Stimulated activated CD4-positive, alpha-beta T cell treated with anti-CD3 and anti-CD28 coated beads, Interleukin-15, amount 100 ng/mL, for 1 hour (primary cell): ENCODE measurements around the gene ATP2A3.
"Not testable (repeated sequence)": the region's sequence is repeated elsewhere in the genome, so short reads cannot be mapped to it uniquely, and the experiment has no call there.

Experiments used
- DNase-seq, 2 donors: peaks; one replicate each; pipeline ENCODE4 v3.0.0-alpha.2; 2020; ENCODE audit warnings: low read depth in 1 of 2, low spot score in 1 of 2

Gene ATP2A3

DNA sequence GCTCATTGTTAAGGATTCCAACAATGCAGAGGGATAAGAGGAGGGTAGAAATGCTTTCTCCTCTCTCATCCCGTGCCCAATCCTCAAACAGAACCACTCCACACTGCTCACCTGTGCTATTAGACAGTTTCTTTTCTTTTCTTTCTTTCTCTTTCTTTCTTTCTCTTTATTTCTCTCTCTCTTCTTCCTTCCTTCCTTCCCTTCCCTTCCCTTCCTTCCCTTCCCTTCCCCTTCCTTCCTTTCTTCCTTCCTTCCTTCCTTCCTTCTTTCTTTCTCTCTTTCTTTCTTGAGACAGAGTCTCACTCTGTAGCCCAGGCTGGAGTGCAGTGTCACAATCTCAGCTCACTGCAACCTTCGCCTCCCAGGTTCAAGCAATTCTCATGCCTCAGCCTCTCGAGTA lies 27.5 kb upstream of the ATP2A3 start:
- DNase-seq, result not testable (repeated sequence)

DNA sequence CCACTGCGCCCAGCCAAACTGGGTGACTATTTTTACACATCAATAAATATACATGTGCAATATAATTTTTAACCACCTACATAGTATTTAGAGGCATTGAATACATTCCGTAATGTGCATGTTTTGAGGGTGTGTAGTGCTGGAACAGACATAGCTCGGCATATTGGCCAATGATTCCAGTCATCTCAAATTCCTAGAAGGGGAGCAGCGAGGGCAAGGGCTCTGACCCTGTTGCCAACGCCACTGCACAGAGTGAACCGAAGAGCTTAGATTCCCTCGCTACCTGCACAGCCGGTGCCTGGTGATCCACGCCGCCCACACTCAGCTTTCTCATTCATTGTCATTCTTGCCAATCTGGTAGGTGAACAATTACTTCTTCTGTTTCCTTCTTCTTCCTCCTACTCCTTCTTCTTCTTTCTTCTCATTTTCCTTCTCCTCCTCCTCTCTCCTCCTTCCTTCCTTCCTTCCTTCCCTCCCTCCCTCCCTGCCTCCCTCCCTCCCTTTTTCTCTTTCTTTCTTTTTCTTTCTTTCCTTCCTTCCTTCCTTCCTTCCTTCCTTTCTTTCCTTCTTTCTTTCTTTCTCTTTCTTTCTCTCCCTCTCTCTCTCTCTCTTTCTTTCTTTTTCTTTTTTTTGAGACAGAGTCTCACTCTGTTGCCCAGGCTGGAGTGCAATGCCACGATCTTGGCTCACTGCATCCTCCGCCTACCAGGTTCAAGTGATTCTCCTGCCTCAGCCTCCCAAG lies 26.3 kb upstream of the ATP2A3 start:
- DNase-seq, result no peak

DNA sequence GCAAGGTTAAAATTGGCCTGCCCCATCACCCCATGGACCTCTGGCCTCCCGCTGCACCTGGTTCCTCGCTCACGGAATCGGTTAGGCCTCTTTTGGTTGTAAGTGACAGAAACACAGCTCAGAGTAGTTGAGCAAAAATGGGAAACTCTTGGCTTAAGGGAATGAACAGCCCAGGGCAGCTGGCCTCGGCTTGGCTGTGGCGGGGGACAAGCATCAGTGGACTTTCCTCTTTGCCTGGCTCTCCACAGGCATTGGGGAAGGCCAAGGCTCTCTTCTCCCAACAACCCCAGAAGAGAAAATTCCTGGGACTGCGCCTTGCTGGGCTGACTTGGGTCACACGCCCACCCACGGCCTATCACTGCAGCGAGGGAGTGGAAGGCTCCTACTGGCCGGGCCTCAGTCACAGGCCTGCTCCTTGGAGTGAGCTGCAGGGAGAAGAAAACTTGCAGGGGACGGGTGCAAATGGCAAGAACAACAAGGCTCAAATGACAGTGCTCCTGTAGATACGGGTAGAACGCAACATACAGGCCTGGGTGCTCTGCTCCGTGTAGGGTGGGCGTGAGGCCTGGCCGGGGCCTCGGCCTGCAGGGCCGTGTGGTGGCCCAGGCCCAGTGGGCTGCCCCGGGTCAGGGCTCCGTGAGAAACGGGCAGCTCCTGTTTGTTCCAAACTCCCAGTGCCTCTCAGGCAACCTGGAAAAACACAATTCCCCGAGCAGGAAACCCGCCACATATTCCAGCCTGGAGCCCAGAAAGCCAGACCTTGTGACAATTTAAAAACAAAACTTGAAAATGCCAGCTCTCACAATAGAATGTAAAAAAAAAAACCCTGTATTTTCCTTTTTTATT lies 25.0 kb upstream of the ATP2A3 start:
- no peak for DNase-seq

DNA sequence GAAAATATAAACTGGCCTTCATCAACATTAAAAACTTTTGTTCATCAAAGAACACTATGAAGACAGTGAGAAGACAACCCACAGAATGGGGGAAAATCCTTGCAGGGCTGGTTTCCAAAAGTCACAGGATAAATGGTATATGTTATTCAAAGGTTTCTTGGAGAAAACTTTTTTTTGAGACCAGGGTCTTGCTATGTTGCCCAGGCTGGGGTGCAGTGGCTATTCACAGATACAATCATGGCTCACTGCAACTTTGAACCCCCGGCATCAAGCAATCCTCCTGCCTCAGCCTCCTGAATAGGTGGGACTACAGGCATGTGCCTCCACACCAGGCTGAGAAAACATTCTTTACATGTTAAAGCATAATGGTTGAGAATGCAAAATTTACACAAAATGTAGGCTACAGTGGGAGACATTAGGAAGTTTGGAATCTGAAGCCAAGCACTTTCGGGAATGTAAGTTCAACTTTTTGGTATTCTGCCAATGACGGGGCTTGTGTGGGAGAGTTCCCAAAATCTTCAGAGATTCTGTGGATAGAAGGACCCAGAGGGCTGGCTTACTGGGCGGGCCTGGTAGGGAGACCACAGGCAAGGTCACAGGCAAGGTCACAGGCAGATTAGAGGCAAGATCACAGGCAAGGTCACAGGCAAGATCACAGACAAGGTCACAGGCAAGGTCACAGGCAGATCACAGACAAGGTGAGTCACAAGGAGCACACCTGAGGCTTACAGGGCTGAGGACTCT lies 24.2 kb upstream of the ATP2A3 start:
- DNase-seq, result no peak

DNA sequence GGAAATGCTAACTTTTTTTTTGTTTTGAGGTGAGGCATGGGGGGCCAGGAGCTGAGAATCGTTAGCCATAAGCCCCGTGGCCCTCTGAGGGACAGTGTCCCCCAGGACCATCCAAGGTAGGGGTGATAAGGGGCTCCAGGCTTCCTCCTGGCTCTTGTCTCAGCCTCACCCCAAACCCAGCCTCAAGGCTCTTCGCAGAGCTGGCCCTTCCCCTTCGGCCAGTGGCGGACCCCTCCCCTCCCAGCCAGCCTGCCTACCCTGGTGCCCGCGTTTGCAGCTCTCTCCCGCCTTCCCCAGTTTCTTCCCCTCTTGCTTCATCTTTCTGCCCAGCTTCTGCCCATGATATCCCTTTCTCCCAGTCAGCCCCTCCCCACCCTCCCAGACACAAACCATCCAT lies 22.7 kb upstream of the ATP2A3 start:
- no peak for DNase-seq

DNA sequence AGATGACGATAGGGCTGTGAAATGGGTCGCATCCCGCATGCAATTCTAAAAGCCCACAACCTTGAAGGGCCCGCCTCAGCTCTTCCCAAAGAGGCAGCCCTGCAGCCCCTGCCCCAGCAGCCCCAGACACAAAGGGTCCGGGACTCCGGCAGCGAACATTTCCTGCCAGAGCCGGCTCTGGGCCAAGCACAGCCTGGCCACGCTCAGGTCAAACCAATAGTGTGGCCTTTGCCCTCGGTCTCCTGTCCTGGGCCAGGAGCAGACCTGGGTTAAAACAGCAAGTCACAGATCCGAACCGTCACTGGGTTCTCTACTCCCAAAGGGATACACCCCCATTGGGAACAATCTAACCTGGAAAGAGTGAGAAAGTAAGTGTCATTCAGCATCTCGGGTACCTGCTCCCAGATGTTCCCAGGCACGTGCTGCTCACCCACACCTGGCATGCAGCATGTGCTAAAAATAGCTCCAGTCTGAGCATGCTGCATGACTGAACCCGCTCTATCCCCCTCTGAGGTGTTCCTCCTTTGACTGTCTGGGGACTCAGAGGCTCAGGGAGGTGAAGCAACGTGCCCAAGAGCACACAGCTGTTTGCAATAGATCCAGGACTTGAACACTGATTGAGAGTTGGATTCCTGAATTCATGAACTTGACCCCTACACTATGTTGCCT lies 22.2 kb upstream of the ATP2A3 start:
- no peak for DNase-seq

DNA sequence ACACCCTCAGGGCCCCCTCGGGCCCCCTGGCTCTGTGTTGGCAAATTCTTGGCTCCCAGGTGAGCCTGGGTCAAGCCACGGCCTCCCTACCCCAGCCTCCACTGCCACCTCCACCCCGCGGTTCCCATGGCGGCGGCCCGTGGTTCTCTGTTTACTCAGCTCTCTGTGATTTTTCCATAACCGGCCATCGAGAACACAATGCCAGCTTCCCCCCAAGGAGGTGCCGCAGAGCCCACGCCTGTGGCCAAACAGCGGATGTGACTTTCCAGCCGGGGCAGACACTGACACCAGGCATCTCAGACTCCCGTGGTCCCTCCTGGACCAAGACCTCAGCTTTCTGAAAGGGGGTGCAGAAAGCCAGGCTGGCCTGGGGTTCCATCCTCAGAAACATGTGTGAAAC lies 21.6 kb upstream of the ATP2A3 start:
- DNase-seq, result no peak

DNA sequence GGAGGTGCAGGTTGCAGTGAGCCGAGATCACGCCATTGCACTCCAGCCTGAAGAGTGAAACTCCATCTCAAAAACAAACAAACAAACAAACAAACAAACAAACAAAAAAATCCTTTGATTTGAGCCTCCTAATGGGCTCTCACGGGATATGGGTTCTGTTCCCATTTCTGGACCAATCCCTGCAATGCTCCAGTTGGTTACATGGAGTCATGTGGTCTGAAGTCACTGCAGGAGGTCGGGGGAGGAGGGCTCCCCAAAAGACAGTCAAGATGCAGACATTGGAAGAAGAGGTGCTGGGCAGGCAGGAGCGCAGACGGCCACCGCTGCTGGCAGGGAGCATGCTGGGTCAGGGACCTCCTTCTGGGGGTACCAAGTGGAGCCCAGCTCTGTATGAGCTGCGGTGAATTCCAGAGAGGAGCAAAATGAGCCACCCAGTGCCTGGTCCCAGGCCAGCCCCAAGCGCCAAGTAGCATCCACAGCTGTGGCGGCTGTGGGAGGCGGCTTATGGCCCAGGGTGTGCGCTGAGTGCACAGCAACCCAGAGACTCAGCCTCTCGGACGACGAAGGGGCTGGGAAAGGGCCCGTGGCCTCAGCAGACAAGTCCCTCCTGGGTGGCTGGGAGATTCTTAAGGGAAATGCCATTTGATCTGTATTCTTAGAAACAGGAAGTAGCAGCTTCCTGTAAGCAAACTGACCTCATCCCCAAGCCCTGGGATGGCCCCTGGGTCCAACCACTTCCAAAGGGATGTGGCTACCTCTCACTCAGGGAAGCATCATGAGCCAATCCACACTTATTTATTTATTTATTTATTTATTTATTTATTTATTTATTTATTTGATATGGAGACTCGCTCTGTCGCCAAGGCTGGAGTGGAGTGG lies 19.6 kb upstream of the ATP2A3 start:
- no peak for DNase-seq

DNA sequence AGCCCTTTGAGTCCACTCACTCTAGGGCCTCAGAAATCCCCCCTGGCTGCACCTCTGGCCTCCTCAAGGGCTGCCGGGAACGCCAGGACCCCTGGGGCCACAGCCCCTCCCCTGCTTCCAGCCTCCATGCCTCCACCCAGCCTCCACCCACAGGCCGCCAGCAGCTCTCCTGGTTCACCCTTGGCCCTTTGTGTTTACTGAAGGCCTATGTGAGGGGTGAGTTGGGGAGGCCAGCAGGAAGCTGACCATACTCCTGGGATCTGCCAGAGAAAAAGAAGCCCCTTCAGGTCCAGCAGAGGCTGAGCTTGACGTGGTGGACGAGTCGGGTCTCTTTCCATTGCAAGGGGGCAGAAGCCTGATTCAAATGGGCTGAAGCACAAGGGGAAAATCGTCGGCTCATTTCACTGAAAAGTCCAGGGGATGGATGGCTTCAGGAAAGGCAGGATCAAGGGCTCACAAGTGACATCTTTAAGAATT lies 18.3 kb upstream of the ATP2A3 start:
- no peak for DNase-seq

DNA sequence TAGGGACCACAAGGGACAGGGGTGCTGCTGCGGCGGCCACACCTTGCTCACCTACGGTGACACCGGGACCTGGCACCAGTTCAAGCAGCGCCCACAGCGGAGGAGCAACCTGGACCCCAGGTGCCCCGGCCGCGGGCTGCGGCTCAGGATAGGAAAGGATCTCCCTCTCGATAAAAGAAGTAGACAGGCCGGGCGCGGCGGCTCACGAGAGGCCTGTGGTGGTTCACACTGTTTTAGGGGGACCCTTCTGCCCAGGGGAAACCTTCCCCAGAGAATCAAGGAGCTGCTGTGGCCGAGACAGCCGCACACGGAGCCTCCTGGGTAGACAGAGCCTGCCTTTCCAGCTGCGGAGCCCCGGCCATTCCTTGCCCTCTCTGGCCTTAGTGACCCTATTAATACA lies 17.9 kb upstream of the ATP2A3 start:
- DNase-seq, result no peak

DNA sequence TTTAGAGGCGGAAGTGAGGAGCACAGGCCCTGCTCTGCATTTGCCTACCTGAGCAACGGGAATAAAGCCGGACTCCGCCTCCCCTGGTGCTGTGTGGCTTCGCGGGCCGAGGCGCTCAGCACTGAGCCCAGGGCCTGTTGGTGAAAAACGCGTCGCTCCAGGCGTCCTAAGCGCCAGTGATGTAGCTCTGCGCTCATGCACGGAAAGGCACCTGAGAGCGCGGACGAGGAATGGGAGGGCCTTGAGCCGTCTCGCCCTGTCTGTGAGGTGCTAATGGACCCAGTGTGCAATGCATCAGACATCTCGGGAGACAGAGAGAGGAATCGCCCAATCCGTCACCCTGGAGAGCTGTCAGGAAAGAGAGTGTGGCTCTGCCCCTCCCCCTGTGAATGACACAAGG lies 17.2 kb upstream of the ATP2A3 start:
- DNase-seq, result no peak

DNA sequence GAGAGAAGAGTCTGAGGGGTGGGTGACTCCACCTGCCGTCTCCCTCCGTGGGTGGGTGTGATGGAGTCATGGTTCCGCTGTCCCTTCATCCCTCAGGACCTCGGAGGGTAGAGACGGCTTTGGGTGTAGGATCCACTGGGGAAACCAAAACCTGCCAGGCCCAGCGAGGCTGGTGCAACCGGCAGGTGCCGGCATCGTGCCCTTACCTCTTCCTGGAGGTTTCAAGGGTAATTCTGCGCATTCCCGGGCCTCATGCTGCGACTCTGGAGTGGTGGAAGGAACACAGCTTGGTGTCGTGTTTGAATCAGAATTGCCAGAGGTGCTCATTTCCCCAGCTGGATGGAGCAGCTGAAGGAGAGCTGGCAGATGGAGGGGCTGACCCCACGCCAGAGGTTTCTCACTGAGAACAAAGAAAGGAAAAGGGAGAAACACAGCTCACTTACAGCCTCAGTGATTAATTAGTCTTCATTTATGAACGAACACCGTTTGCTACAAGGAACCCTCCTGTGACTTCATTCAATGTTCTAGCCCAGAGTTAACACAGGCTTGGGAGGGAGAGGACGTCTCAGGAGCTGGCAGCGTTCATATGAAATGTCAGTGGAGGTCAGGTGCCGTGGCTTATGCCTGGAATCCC lies 16.3 kb upstream of the ATP2A3 start:
- DNase-seq, result no peak

DNA sequence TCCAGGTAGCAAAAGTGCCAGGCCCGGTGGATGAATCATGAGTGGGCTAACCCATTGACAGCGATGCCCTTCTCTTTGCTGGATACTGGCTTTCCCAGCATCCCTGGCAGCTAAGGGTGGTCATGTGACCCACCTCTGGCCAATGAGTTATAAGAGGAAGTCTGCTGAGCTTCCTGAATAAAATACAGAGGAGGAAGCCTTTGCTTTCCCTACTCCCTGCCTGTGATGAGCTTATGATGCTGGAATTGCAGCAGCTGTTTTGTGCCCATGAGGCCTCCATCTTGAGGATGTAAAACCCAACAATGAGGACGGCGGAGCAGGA lies 15.0 kb upstream of the ATP2A3 start:
- no peak for DNase-seq

DNA sequence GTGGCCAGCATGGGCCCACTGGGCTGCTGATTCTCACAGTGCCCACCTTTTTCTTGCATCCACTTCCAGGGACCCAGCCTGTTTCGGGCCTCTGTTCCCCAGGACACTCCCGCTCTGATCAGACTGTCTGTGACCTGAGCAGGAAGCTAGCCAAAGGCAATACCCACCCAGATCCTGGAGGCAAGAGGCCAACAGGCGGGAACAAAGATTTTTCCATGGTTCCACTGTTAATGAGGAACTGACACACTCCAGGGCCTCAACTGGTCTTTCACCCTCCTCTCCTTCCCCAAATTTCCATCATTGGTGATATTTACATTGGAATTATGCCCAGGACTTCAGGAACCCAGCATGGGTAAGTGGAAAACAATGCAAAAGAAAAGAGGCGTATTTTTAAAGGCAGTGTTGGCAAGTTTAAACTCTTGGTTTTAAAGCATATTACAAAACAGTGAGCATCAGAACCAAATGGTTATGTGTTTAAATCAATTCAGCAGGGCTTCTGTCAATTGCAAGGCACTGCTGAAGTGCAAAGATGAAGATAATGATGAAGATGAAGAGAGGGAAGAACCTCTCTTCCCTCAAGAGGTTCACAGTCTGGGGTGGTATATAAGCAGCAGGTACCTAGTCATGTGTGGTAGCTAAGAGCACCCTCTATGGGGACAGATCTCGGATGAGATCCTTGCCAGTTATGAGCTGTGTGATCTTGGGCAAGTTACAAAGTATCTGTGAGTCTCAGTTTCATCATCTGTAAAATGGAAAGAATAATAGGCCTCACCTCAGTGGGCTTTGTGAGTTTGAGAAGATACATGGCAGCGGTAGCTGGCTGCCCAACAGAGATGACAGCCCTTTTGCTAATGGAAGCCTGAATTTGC lies 14.4 kb upstream of the ATP2A3 start:
- no peak for DNase-seq

DNA sequence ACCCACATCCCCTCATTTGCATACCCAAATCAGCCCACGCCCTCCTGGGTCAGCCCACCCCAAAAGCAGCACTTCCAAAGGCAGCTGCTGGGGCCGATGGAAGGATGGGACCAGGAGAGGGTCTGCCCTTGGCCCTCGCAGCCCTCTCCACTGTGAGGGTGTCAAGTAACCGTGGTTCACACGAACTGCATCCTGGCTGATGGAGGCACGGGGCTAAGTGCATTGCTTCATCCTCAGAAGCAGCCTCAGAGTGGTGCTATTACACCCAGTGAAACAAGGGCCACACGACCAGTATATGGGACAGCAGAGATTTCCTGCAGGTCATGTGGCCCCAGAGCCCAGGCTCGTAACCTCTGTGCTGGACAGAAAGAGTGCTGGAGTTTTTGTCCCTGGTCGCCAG lies 13.2 kb upstream of the ATP2A3 start:
- no peak for DNase-seq

DNA sequence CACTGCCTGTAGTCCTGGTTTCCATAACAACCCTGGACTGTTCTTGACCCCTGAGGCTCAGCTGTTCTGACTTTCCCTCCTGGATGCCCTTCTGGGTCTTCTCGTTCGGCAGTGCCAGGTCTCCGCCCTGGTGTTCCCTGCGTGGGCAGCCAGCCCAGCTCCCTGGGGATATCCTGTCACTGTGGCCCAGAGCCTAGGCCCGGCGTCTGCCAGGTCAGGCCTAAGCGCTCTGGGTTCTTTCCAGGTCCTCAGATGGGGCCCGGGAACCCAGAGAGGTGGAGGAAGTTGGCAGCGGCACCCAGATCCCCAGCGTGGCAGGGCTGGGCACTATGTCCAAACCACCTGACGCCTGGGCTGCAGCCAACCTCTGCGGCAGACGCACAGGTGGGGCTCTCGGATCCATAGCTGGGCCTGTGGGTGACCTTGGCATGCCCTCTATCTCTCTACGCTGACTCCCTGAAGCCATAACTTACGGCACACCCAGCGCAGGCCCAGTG lies 12.5 kb upstream of the ATP2A3 start:
- DNase-seq, result no peak

DNA sequence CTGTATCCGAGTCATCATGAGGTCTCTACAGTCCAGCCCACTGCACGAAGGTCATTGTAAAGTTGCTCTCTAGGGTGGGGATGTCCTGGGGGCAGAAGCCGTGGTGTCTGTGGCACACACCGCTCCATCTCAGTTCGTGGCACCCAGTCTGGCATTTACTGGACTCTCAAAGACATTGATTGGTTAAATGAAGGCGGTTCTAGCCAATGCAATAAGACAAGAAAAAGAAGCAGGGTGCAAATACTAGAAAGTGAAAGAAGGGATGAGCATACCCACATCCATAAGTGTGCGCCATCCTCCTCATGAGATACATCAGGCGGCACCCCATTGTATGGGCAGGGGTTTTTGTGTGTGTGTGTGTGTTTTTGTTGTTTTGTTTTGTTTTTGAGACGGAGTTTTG lies 10.7 kb upstream of the ATP2A3 start:
- DNase-seq, result no peak

DNA sequence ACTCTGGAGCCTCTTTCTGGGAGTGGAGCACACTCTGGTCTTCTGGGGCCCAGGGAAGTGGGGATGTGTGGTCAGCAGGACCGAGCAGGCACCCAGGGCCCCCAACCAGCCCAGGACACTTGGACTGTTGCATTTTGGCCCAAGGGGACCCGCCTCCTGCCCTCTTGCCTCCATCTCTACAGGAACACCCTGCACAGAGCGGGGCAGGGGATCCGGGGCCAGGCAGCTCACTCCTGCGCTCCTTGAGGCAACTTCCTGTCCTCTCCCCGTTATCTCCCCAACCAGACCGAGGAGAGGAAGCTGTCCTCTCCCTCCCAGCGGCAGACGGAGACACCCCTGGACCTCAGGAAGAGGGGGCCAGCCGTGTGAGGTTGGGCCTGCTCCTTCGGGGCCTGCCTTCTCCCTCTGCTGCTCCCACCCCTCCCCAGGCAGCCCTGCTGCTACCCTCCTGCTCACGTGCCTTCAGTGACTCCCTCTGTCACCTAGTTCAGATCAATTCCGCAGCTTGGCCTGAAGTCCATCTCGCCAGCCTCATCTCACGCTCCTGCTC lies 10.0 kb upstream of the ATP2A3 start:
- DNase-seq, result no peak
